Activated B cell treated with CpG ODN at 0.5 μM for 24 hours (primary cell): ENCODE data around the gene STX18. TPM values are rescaled to one million over a fixed set of nuclear protein-coding genes. Genes with fewer than 3 reads are reported as not detected.

Experiments used
- ATAC-seq: fragments of 200-7000 bp; cut with Tn5 transposase; one replicate; pipeline ENCODE4 v1.10.0; 2021; ENCODE audit warnings: low read depth, mild to moderate bottlenecking, moderate library complexity
- CTCF ChIA-PET: fragments of 350-600 bp; sonication (Branson Sonifier 250); formaldehyde crosslinking; loops from one replicate; lab custom pipeline; 2021; ENCODE audit warnings: antibody characterized with exemption; lab: Charles Lee
- POLR2A ChIA-PET: fragments of 350-600 bp; sonication (Branson Sonifier 250); formaldehyde crosslinking; loops from one replicate; lab custom pipeline; 2021; ENCODE audit warnings: antibody characterized with exemption; lab: Charles Lee
- DNase-seq: peaks from one replicate; pipeline ENCODE4 v3.0.0; 2022
- H3K27ac Mint-ChIP-seq: one replicate; pipeline ENCODE4 v1.8.0; 2020; ENCODE audit warnings: mixed read lengths
- H3K27me3 Mint-ChIP-seq: one replicate; pipeline ENCODE4 v1.8.0; 2021; ENCODE audit warnings: mixed read lengths
- H3K36me3 Mint-ChIP-seq: one replicate; pipeline ENCODE4 v1.8.0; 2021; ENCODE audit warnings: low read depth, mixed read lengths
- H3K4me1 Mint-ChIP-seq: one replicate; pipeline ENCODE4 v1.8.0; 2021; ENCODE audit warnings: mixed read lengths
- H3K4me3 Mint-ChIP-seq: one replicate; pipeline ENCODE4 v1.8.0; 2020; ENCODE audit warnings: mild to moderate bottlenecking, mixed read lengths
- H3K9me3 Mint-ChIP-seq: one replicate; pipeline ENCODE4 v1.8.0; 2020; ENCODE audit warnings: mixed read lengths
- intact Hi-C: fragments of 100-400 bp; cut with micrococcal nuclease; formaldehyde crosslinking; loops from one replicate; pipeline ENCODE4 v1.15.1; 2024
- total RNA-seq: library from RNA; stranded (reverse); gene quantifications from 2 replicates; pipeline ENCODE4 v1.2.3, GENCODE V29; 2022
- TF ChIP-seq, protein P1 (sequence below): fragments of 200-600 bp; IDR thresholded peaks from one replicate; pipeline ENCODE4 v1.8.0; 2022; ENCODE audit warnings: antibody characterized with exemption, mild to moderate bottlenecking

STX18 gene
- total RNA-seq, 1 donor from 2014 or later, result 27.1 TPM

DNA sequence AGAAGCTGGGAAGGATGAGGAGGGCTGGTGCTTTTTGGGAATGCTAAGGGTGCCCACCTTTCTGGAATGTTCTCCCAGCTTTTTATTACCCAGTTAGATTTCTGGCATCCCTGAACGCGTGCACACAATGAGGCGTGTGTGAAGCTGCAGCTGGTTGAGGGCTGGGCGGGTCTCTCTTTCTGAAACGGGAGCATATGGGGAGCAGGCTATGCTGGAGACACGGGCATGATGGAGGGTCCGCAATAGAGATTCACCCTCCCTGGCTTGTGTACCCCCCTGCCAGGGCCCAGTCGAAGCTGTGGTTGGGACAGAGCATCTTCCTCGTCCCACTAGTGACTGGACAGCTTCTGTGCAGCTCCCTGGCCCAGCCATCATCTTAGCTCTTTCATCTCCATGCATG, 146.5 kb downstream of the STX18 start:
- CTCF ChIA-PET, result no interaction called here
- H3K27me3 Mint-ChIP-seq, result peaks cover 21% of the 10 kb centered on the region
- H3K36me3 Mint-ChIP-seq, result no peaks in the 10 kb centered on the region
- POLR2A ChIA-PET, result no interaction called here
- intact Hi-C loops, result no loop called here
- no peak overlapping the region for H3K27ac Mint-ChIP-seq
- no peak overlapping the region for H3K4me3 Mint-ChIP-seq
- TF ChIP-seq, protein P1, sequence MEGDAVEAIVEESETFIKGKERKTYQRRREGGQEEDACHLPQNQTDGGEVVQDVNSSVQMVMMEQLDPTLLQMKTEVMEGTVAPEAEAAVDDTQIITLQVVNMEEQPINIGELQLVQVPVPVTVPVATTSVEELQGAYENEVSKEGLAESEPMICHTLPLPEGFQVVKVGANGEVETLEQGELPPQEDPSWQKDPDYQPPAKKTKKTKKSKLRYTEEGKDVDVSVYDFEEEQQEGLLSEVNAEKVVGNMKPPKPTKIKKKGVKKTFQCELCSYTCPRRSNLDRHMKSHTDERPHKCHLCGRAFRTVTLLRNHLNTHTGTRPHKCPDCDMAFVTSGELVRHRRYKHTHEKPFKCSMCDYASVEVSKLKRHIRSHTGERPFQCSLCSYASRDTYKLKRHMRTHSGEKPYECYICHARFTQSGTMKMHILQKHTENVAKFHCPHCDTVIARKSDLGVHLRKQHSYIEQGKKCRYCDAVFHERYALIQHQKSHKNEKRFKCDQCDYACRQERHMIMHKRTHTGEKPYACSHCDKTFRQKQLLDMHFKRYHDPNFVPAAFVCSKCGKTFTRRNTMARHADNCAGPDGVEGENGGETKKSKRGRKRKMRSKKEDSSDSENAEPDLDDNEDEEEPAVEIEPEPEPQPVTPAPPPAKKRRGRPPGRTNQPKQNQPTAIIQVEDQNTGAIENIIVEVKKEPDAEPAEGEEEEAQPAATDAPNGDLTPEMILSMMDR, result no peak
- H3K4me1 Mint-ChIP-seq, result no peaks in the 10 kb centered on the region
- H3K9me3 Mint-ChIP-seq, result peaks cover 5% of the 10 kb centered on the region
- no peak for ATAC-seq
- no peak for DNase-seq

DNA sequence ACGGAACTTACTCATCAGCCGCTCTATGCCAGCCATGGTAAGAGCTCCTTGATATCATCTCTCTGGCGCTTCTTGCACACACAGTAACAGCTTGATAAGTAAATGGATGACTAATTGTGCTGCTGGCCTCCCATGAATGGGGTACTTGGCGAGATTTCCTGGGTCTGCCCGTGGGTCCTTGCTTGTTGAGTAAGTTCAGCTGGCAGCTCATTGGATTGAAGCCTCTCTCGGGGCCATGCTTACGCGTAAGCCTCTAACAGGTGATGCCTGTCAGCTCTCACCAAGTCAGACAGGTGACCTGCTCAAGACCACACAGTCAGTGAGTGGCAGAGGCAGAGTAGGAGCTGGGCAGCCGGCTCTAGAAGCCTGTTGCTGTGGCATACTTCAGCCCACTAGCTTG, 147.2 kb downstream of the STX18 start:
- POLR2A ChIA-PET, result no interaction called here
- intact Hi-C loops, result no loop called here
- Mint-ChIP-seq H3K9me3 (peaks cover 5% of the 10 kb centered on the region), H3K27ac (no peak overlapping the region), H3K4me3 (no peak overlapping the region), H3K27me3 (peaks cover 22% of the 10 kb centered on the region), H3K36me3 (no peaks in the 10 kb centered on the region), H3K4me1 (no peaks in the 10 kb centered on the region)
- TF ChIP-seq, protein P1, result no peak
- DNase-seq (no peak), ATAC-seq (no peak)
- CTCF ChIA-PET, result no interaction called here

DNA sequence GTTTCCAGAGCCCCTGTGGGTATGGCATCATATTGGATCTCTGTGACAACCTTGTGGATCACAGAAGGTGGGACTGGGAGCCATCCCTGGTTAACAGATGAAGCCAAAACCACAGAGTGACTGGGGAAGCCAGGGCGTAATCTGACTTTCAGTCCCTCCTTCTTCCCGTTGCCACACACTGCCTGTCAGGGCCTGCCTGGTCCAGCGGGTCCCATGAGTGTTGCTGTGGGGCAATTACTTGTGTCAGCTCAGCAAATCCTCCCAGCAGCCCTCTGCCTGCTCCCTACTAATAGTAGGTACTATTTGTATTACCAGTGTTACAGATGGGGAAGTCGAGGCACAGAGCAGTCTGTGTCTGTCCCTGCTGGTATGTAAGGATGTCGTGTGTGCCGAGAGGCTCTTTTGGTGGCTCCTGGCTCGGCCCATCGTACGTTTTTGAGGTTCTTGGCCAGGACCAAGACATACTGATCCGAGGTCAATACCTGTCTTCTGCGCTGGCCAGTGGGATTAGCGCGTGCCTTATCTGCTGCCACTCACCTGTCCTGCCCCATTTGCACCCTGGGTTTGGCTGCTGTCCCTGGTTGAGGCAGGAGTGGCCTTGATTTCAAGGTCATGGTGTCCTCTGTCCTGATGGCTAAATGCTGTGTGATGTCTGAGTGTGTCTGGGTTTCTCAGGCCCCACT, 149.2 kb downstream of the STX18 start:
- TF ChIP-seq, protein P1, result no peak
- no peak for ATAC-seq
- Mint-ChIP-seq H3K4me3 (no peak overlapping the region), H3K27me3 (peaks cover 27% of the 10 kb centered on the region), H3K4me1 (peaks cover 6% of the 10 kb centered on the region), H3K36me3 (no peaks in the 10 kb centered on the region), H3K9me3 (no peaks in the 10 kb centered on the region), H3K27ac (no peak overlapping the region)
- ChIA-PET CTCF (no interaction called here), POLR2A (no interaction called here)
- DNase-seq, result no peak
- intact Hi-C loops, result no loop called here

DNA sequence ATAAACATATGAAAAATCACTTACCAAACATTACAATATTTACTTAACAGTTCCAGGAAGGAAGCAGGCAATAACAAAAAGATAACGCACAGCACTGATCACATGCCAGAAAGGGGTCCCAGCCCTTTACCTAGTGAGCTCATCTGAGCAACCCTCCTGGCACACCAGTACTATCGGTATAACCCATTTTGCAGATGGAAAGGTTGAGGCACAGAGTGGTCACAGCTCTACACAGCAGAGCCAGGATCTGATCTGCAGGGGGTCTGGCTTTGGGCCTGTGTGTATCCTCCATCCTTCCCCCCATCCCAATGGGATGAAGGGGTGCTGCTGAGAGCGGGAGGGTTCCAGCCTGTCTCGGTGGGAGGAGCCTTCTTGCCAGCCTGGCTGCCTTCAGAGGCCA, 150.0 kb downstream of the STX18 start:
- H3K9me3 Mint-ChIP-seq, result no peaks in the 10 kb centered on the region
- H3K4me3 Mint-ChIP-seq, result no peak overlapping the region
- CTCF ChIA-PET, result no interaction called here
- TF ChIP-seq, protein P1, result no peak
- H3K4me1 Mint-ChIP-seq, result peaks cover 7% of the 10 kb centered on the region
- POLR2A ChIA-PET, result no interaction called here
- H3K27ac Mint-ChIP-seq, result no peak overlapping the region
- no peak for ATAC-seq
- intact Hi-C loops, result no loop called here
- H3K27me3 Mint-ChIP-seq, result peaks cover 24% of the 10 kb centered on the region
- H3K36me3 Mint-ChIP-seq, result no peaks in the 10 kb centered on the region
- DNase-seq, result no peak

DNA sequence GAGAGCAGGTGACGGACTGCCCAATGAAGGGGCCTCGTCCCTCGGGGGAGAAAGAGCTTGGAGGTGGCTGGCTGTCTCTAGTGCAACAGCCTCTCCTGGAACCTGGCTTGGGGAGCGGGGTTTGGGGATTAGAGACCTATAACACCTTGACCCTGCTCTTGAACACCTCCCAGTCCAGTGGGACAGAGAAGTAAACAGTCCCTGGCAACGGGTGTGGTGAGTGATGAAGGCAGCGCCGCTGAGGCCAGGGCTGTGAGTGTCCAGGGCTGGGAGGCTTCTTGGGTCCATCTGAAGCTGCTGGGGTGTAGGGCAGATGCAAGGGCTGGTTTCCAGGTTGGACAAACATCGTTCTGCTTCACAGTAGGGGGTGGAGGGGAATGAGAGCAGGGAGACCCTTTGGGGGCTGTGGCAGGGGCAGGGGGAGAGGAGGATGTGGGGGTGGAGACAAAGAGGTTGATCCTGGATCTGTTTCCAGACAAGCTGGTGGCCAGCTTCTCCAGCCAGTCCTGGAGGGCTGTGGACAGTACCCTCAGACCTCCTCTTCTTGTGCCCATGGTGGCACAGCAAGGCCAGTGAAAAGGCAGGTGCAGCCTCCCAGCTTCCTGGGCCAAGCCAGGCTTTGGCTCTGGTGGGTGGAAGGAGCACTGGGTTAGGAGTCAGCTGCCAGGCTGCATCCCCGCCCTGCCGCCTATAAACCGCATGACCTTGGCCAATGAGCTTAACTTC, 151.2 kb downstream of the STX18 start:
- H3K4me3 Mint-ChIP-seq, result no peak overlapping the region
- no peaks in the 10 kb centered on the region for H3K9me3 Mint-ChIP-seq
- DNase-seq (no peak), ATAC-seq (no peak)
- peaks cover 14% of the 10 kb centered on the region for H3K4me1 Mint-ChIP-seq
- CTCF ChIA-PET, result no interaction called here
- H3K36me3 Mint-ChIP-seq, result no peaks in the 10 kb centered on the region
- H3K27me3 Mint-ChIP-seq, result peaks cover 24% of the 10 kb centered on the region
- intact Hi-C loops, result no loop called here
- POLR2A ChIA-PET, result no interaction called here
- TF ChIP-seq, protein P1, result no peak
- H3K27ac Mint-ChIP-seq, result no peak overlapping the region
